Measurements from ENCODE around the gene SYT2.

The SYT2 gene

GRCh38 chr1:202677433-202677832 lies 32.8 kb downstream of the SYT2 start:
- no peak for DNase-seq (ENCODE audit: low read depth)

GRCh38 chr1:202673531-202673930 lies 36.7 kb downstream of the SYT2 start:
- DNase-seq (ENCODE audit: low read depth) = no peak

GRCh38 chr1:202671399-202671798 lies 38.9 kb downstream of the SYT2 start:
- DNase-seq (ENCODE audit: low read depth) = no peak

GRCh38 chr1:202665417-202665816 lies 44.8 kb downstream of the SYT2 start:
- no peak for DNase-seq (ENCODE audit: low read depth)

- no peak for DNase-seq (ENCODE audit: low read depth)
Measured at GRCh38 chr1:202664083-202664482, 46.2 kb downstream of the SYT2 start.

- DNase-seq (ENCODE audit: low read depth) = no peak
Measured at GRCh38 chr1:202663131-202663530, 47.1 kb downstream of the SYT2 start.

GRCh38 chr1:202662081-202662480 lies 48.2 kb downstream of the SYT2 start:
- no peak for DNase-seq (ENCODE audit: low read depth)

GRCh38 chr1:202661136-202661845 lies 49.0 kb downstream of the SYT2 start:
- DNase-seq (ENCODE audit: low read depth) = no peak

- no peak for DNase-seq (ENCODE audit: low read depth)
Measured at GRCh38 chr1:202659974-202660373, 50.3 kb downstream of the SYT2 start.

- no peak for DNase-seq (ENCODE audit: low read depth)
Measured at GRCh38 chr1:202659541-202659940, 50.7 kb downstream of the SYT2 start.

- no peak for DNase-seq (ENCODE audit: low read depth)
Measured at GRCh38 chr1:202658769-202659168, 51.5 kb downstream of the SYT2 start.

- DNase-seq (ENCODE audit: low read depth) = no peak
Measured at GRCh38 chr1:202658251-202658759, 51.9 kb downstream of the SYT2 start.

- DNase-seq (ENCODE audit: low read depth) = no peak
Measured at GRCh38 chr1:202656951-202657646, 53.2 kb downstream of the SYT2 start.

GRCh38 chr1:202656057-202656456 lies 54.2 kb downstream of the SYT2 start:
- DNase-seq (ENCODE audit: low read depth) = no peak

GRCh38 chr1:202654079-202654478 lies 56.2 kb downstream of the SYT2 start:
- no peak for DNase-seq (ENCODE audit: low read depth)

- no peak for DNase-seq (ENCODE audit: low read depth)
Measured at GRCh38 chr1:202649553-202650392, 60.5 kb downstream of the SYT2 start.

GRCh38 chr1:202648605-202649226 lies 61.5 kb downstream of the SYT2 start:
- DNase-seq (ENCODE audit: low read depth) = no peak

- DNase-seq (ENCODE audit: low read depth) = no peak
Measured at GRCh38 chr1:202645097-202645476, 65.2 kb downstream of the SYT2 start.

- no peak for DNase-seq (ENCODE audit: low read depth)
Measured at GRCh38 chr1:202644219-202645096, 65.8 kb downstream of the SYT2 start.

- DNase-seq (ENCODE audit: low read depth) = no peak
Measured at GRCh38 chr1:202643397-202644218, 66.6 kb downstream of the SYT2 start.
